CD4-positive, alpha-beta memory T cell (primary cell): ENCODE results near the gene IGFN1. TPM values are rescaled to one million over a fixed set of nuclear protein-coding genes. Genes with fewer than 3 reads are reported as not detected.

Source experiments
- CTCF ChIA-PET: fragments of 350-600 bp; sonication (Branson Sonifier 250); formaldehyde crosslinking; loops from one replicate; lab custom pipeline; 2021; ENCODE audit warnings: inconsistent platforms; ENCODE audit not compliant: partially characterized antibody; lab: Charles Lee
- POLR2A ChIA-PET: fragments of 350-600 bp; sonication (Branson Sonifier 250); formaldehyde crosslinking; loops from one replicate; lab custom pipeline; 2021; ENCODE audit not compliant: partially characterized antibody; lab: Charles Lee
- DNase-seq, 5 donors: peaks; one replicate each; pipeline versions ENCODE4 v3.0.0 to v3.0.0-alpha.2; 2020 to 2022; ENCODE audit warnings: mixed read lengths in 1 of 5
- H3K27ac ChIP-seq: one replicate; pipeline ENCODE4 v1.7.0; 2013; ENCODE audit warnings: low read depth, low read length
- H3K27me3 ChIP-seq: 2 replicates; pipeline ENCODE4 v1.7.0; 2013; ENCODE audit warnings: mild to moderate bottlenecking, low read length, moderate library complexity; ENCODE audit not compliant: insufficient read depth
- H3K36me3 ChIP-seq: 2 replicates; pipeline ENCODE4 v1.7.0; 2013; ENCODE audit warnings: mild to moderate bottlenecking, low read length, moderate library complexity; ENCODE audit not compliant: insufficient read depth
- H3K4me1 ChIP-seq: 2 replicates; pipeline ENCODE4 v1.7.0; 2013; ENCODE audit warnings: mild to moderate bottlenecking, low read length, moderate library complexity; ENCODE audit not compliant: insufficient read depth
- H3K4me3 ChIP-seq, 2 donors: one replicate each; pipeline ENCODE4 v1.7.0; 2013; ENCODE audit warnings: low read length in 2 of 2, mild to moderate bottlenecking in 1 of 2
- H3K9me3 ChIP-seq, 2 donors: one replicate each; pipeline ENCODE4 v1.7.0; 2013; ENCODE audit warnings: low read length in 2 of 2, control low read depth in 1 of 2; ENCODE audit not compliant: control insufficient read depth in 1 of 2
- H3K27ac Mint-ChIP-seq, 7 donors: one replicate each; pipeline ENCODE4 v1.8.0; 2020 to 2021; ENCODE audit warnings: mixed read lengths in 7 of 7, mild to moderate bottlenecking in 6 of 7, inconsistent platforms in 3 of 7, moderate library complexity in 3 of 7
- H3K27me3 Mint-ChIP-seq, 2 donors: one replicate each; pipeline ENCODE4 v1.8.0; 2020 to 2021; ENCODE audit warnings: mixed read lengths in 2 of 2
- H3K36me3 Mint-ChIP-seq, 2 donors: one replicate each; pipeline ENCODE4 v1.8.0; 2020 to 2021; ENCODE audit warnings: mixed read lengths in 2 of 2, inconsistent platforms in 1 of 2, mild to moderate bottlenecking in 1 of 2
- H3K4me1 Mint-ChIP-seq, 4 donors: one replicate each; pipeline ENCODE4 v1.8.0; 2020 to 2021; ENCODE audit warnings: mixed read lengths in 4 of 4, mild to moderate bottlenecking in 1 of 4
- H3K4me3 Mint-ChIP-seq, 8 donors: one replicate each; pipeline ENCODE4 v1.8.0; 2020 to 2021; ENCODE audit warnings: mixed read lengths in 8 of 8, mild to moderate bottlenecking in 7 of 8, moderate library complexity in 6 of 8, inconsistent platforms in 3 of 8
- H3K9me3 Mint-ChIP-seq, 8 donors: one replicate each; pipeline ENCODE4 v1.8.0; 2020 to 2021; ENCODE audit warnings: mixed read lengths in 8 of 8, mild to moderate bottlenecking in 5 of 8, inconsistent platforms in 3 of 8, moderate library complexity in 1 of 8
- intact Hi-C: fragments of 100-400 bp; cut with micrococcal nuclease; formaldehyde crosslinking; loops from one replicate; pipeline ENCODE4 v1.15.1; 2023
- polyA plus RNA-seq, 2 donors: library from polyadenylated mRNA; unstranded; fragments of 300-500 nt; fragmentation: Illumina TruSeq; gene quantifications; one replicate each; pipeline ENCODE4 v1.2.3, GENCODE V29; 2021
- total RNA-seq, 2 experiments: library from RNA; stranded (reverse); gene quantifications; one replicate each; pipeline ENCODE4 v1.2.3, GENCODE V29; 2021

Gene IGFN1
- total and polyA plus RNA-seq, 4 experiments from 2014 or later, result not detected

- no peak overlapping the region for H3K27ac Mint-ChIP-seq
- CTCF ChIA-PET, result no interaction called here
These were observed 30.7 kb downstream of the IGFN1 start for GRCh38 chr1:201221201-201221846.

GRCh38 chr1:201222125-201222524 lies 31.5 kb downstream of the IGFN1 start:
- Mint-ChIP-seq H3K4me1 (no peaks in the 10 kb centered on the region), H3K36me3 (no peaks in the 10 kb centered on the region), H3K4me3 (no peak overlapping the region), H3K9me3 (no peaks in the 10 kb centered on the region), H3K27me3 (peaks cover 2 to 3% of the 10 kb centered on the region in 2 donors), H3K27ac (no peak overlapping the region)
- CTCF ChIA-PET, result interaction anchor here (1.1 to 1.2 kb wide), 2 partner anchors 103 to 136 kb away, joined by 3 read pairs; no protein-coding TSS in a partner anchor
- Histone ChIP-seq H3K27me3 (no peaks in the 10 kb centered on the region), H3K9me3 (no peaks in the 10 kb centered on the region), H3K4me3 (no peak overlapping the region), H3K27ac (no peak overlapping the region), H3K36me3 (no peaks in the 10 kb centered on the region), H3K4me1 (no peaks in the 10 kb centered on the region)
- POLR2A ChIA-PET, result no interaction called here
- DNase-seq, result no peak
- intact Hi-C loops, result loop anchor here (2.0 kb wide), 1 partner anchor 135 kb away; no protein-coding TSS in a partner anchor

More at GRCh38 chr1:201221201-201221846, 30.7 kb downstream of the IGFN1 start:
- H3K36me3 Mint-ChIP-seq, result no peaks in the 10 kb centered on the region
- Histone ChIP-seq H3K27ac (no peak overlapping the region), H3K4me3 (no peak overlapping the region), H3K4me1 (no peaks in the 10 kb centered on the region), H3K36me3 (no peaks in the 10 kb centered on the region), H3K9me3 (no peaks in the 10 kb centered on the region), H3K27me3 (no peaks in the 10 kb centered on the region)
- H3K9me3 Mint-ChIP-seq, result no peaks in the 10 kb centered on the region
- POLR2A ChIA-PET, result no interaction called here
- no peak for DNase-seq
- intact Hi-C loops, result no loop called here
- H3K4me3 Mint-ChIP-seq, result no peak overlapping the region
- H3K27me3 Mint-ChIP-seq, result peaks cover 0 to under 1% of the 10 kb centered on the region in 2 donors
- H3K4me1 Mint-ChIP-seq, result no peaks in the 10 kb centered on the region

GRCh38 chr1:201223852-201224665 lies 33.4 kb downstream of the IGFN1 start:
- H3K9me3 Mint-ChIP-seq, result no peaks in the 10 kb centered on the region
- ChIA-PET CTCF (interaction anchor here (1.4 kb wide), 1 partner anchor 20 kb away, joined by 3 read pairs; no protein-coding TSS in a partner anchor), POLR2A (no interaction called here)
- Histone ChIP-seq H3K27me3 (no peaks in the 10 kb centered on the region), H3K36me3 (no peaks in the 10 kb centered on the region), H3K4me3 (no peak overlapping the region), H3K9me3 (no peaks in the 10 kb centered on the region), H3K4me1 (no peaks in the 10 kb centered on the region), H3K27ac (no peak overlapping the region)
- no peak for DNase-seq
- intact Hi-C loops, result loop anchor here (1.0 to 2.0 kb wide), 2 partner anchors 75 to 137 kb away; no protein-coding TSS in a partner anchor
- H3K27ac Mint-ChIP-seq, result peak overlapping the region in 1 of 7 donors; percentile 37
- H3K4me1 Mint-ChIP-seq, result no peaks in the 10 kb centered on the region
- no peak overlapping the region for H3K4me3 Mint-ChIP-seq
- H3K27me3 Mint-ChIP-seq, result peaks cover 7% of the 10 kb centered on the region in 2 donors
- H3K36me3 Mint-ChIP-seq, result no peaks in the 10 kb centered on the region

- Mint-ChIP-seq H3K27me3 (peaks cover 7 to 11% of the 10 kb centered on the region in 2 donors), H3K36me3 (no peaks in the 10 kb centered on the region), H3K4me1 (no peaks in the 10 kb centered on the region), H3K4me3 (no peak overlapping the region), H3K9me3 (no peaks in the 10 kb centered on the region), H3K27ac (peak overlapping the region in 1 of 7 donors; percentile 19)
- Histone ChIP-seq H3K9me3 (no peaks in the 10 kb centered on the region), H3K27ac (no peak overlapping the region), H3K27me3 (no peaks in the 10 kb centered on the region), H3K4me3 (no peak overlapping the region), H3K4me1 (no peaks in the 10 kb centered on the region), H3K36me3 (no peaks in the 10 kb centered on the region)
- CTCF ChIA-PET, result interaction anchor here (0.7 to 1.4 kb wide), 3 partner anchors 19 to 145 kb away, joined by 3 read pairs; no protein-coding TSS in a partner anchor
- POLR2A ChIA-PET, result no interaction called here
- intact Hi-C loops, result no loop called here
- DNase-seq, result no peak
These were observed 34.2 kb downstream of the IGFN1 start for GRCh38 chr1:201224666-201225370.

- DNase-seq, result no peak
- H3K9me3 Mint-ChIP-seq, result no peaks in the 10 kb centered on the region
- no peak overlapping the region for H3K27ac ChIP-seq
- no peak overlapping the region for H3K4me3 Mint-ChIP-seq
- ChIA-PET POLR2A (no interaction called here), CTCF (interaction anchor here (1.0 to 1.4 kb wide), 2 partner anchors 18 to 25 kb away, joined by 3 read pairs; no protein-coding TSS in a partner anchor)
- no peaks in the 10 kb centered on the region for H3K4me1 Mint-ChIP-seq
- H3K27me3 ChIP-seq, result no peaks in the 10 kb centered on the region
- no peaks in the 10 kb centered on the region for H3K36me3 Mint-ChIP-seq
- no peak overlapping the region for H3K27ac Mint-ChIP-seq
- no peaks in the 10 kb centered on the region for H3K4me1 ChIP-seq
- peaks cover 10 to 18% of the 10 kb centered on the region in 2 donors for H3K27me3 Mint-ChIP-seq
- intact Hi-C loops, result no loop called here
- no peaks in the 10 kb centered on the region for H3K9me3 ChIP-seq
- H3K4me3 ChIP-seq, result no peak overlapping the region
- no peaks in the 10 kb centered on the region for H3K36me3 ChIP-seq
These were observed 35.5 kb downstream of the IGFN1 start for GRCh38 chr1:201226178-201226514.

- H3K27ac Mint-ChIP-seq, result no peak overlapping the region
- ChIA-PET POLR2A (no interaction called here), CTCF (interaction anchor here (1.0 kb wide), 1 partner anchor 17 kb away, joined by 3 read pairs; no protein-coding TSS in a partner anchor)
- no peak for DNase-seq
- H3K4me1 ChIP-seq, result no peaks in the 10 kb centered on the region
- H3K27me3 ChIP-seq, result no peaks in the 10 kb centered on the region
- H3K36me3 ChIP-seq, result no peaks in the 10 kb centered on the region
- H3K9me3 ChIP-seq, result no peaks in the 10 kb centered on the region
- H3K36me3 Mint-ChIP-seq, result no peaks in the 10 kb centered on the region
- H3K4me3 ChIP-seq, result no peak overlapping the region
- H3K4me3 Mint-ChIP-seq, result no peak overlapping the region
- H3K27ac ChIP-seq, result no peak overlapping the region
- H3K4me1 Mint-ChIP-seq, result no peaks in the 10 kb centered on the region
- peaks cover 10 to 20% of the 10 kb centered on the region in 2 donors for H3K27me3 Mint-ChIP-seq
- peaks cover 0 to 6% (median 0%) of the 10 kb centered on the region in 8 donors for H3K9me3 Mint-ChIP-seq
- intact Hi-C loops, result no loop called here
These were observed 36.4 kb downstream of the IGFN1 start for GRCh38 chr1:201226859-201227488.
